SH-SY5Y (cell line): Measurements from ENCODE around the gene C10orf90.

Source experiments
- GATA2 ChIP-seq: IDR thresholded peaks from 2 replicates; pipeline ENCODE4 v1.6.1; 2011; ENCODE audit warnings: mild to moderate bottlenecking, low read depth, low read length
- GATA3 ChIP-seq: IDR thresholded peaks from 2 replicates; pipeline ENCODE4 v1.6.1; 2011; ENCODE audit warnings: low read depth, mild to moderate bottlenecking, low read length, moderate library complexity

DNA sequence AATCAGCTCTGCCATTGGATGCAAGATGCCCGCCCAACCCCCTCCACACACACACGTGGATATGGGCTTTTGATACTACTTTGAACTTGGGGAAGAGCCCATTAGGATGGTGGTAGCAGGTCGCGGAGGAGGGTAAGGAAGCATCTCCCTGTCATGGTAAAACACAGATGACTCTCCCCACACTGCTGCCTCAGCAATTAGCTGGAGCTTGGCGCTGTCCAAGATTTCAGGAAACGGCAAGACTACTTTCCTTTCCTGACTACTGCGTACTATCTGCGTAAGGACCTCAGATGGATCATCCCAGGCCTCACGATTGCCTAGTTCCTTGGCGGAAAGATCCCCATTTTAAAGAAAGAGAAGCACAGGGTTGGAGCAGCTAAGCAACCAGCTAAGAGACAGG, 134.3 kb downstream of the C10orf90 start:
- TF ChIP-seq GATA2: no peak
- TF ChIP-seq GATA3: no peak
